ENCODE measurements around the gene QRFP.

- TF ChIP-seq CTCF (IDR thresholded peaks at IDR 0.05) (no peak), POLR2A (IDR thresholded peaks at IDR 0.05) (no peak)
Measured at GRCh38 chr9:130873966-130874365, 22.6 kb downstream of the QRFP start.

Measured in right lobe of liver (tissue), 4 donors.